A549 (cell line): ENCODE results near the gene NPAS2.

Experiments
- BHLHE40 ChIP-seq: IDR thresholded peaks from 2 replicates; pipeline ENCODE4 v1.6.1; 2012; ENCODE audit warnings: low read depth, low read length, inconsistent platforms
- EP300 ChIP-seq, 2 experiments: fragments of >200 bp; sonication (Bioruptor Twin); formaldehyde crosslinking; IDR thresholded peaks; 2 replicates in 1 of 2; 3 replicates in 1 of 2; pipeline ENCODE4 v1.6.1; 2016 to 2017
- HOXA7 ChIP-seq: fragments of 250-450 bp; sonication (Bioruptor Pico); IDR thresholded peaks from 2 replicates; pipeline ENCODE4 v1.5.0; 2020; ENCODE audit warnings: mild to moderate bottlenecking, moderate library complexity
- JUNB ChIP-seq: fragments of >200 bp; sonication (Bioruptor Twin); formaldehyde crosslinking; IDR thresholded peaks from 2 replicates; pipeline ENCODE4 v1.6.1; 2016
- KDM1A ChIP-seq: fragments of 200-600 bp; sonication (generic); IDR thresholded peaks from 2 replicates; pipeline ENCODE4 v1.6.1; 2016; ENCODE audit warnings: low read depth, mild to moderate bottlenecking
- POLR2A ChIP-seq: IDR thresholded peaks from 2 replicates; pipeline ENCODE4 v1.6.1; 2012; ENCODE audit warnings: mild to moderate bottlenecking, low read length
- RFX5 ChIP-seq: fragments of 450-650 bp; IDR thresholded peaks from 2 replicates; pipeline ENCODE4 v1.7.1; 2014; ENCODE audit warnings: antibody characterized with exemption, mild to moderate bottlenecking, moderate library complexity
- SMC3 ChIP-seq: fragments of >200 bp; sonication (Bioruptor Twin); formaldehyde crosslinking; IDR thresholded peaks from 3 replicates; pipeline ENCODE4 v1.6.1; 2018; ENCODE audit warnings: inconsistent platforms
- SREBF2 ChIP-seq: fragments of 450-650 bp; IDR thresholded peaks from 2 replicates; pipeline ENCODE4 v1.6.1; 2014; ENCODE audit warnings: mild to moderate bottlenecking, moderate library complexity
- TF ChIP-seq, protein P1 (sequence below): fragments of >200 bp; sonication (Bioruptor Twin); formaldehyde crosslinking; IDR thresholded peaks from 3 replicates; pipeline ENCODE4 v1.5.1; 2016
- TF ChIP-seq, protein P2 (sequence below): fragments of 450-650 bp; IDR thresholded peaks from 2 replicates; pipeline ENCODE4 v1.6.1; 2014; ENCODE audit warnings: antibody characterized with exemption
- TF ChIP-seq, protein P3 (sequence below): fragments of 150-350 bp; IDR thresholded peaks from 2 replicates; pipeline ENCODE4 v1.6.1; 2014; ENCODE audit warnings: low read depth, mild to moderate bottlenecking, low read length
- TF ChIP-seq, protein P4 (sequence below): fragments of 200-600 bp; sonication (generic); IDR thresholded peaks from 2 replicates; pipeline ENCODE4 v1.6.1; 2016; ENCODE audit warnings: antibody characterized with exemption, mild to moderate bottlenecking, moderate library complexity

DNA sequence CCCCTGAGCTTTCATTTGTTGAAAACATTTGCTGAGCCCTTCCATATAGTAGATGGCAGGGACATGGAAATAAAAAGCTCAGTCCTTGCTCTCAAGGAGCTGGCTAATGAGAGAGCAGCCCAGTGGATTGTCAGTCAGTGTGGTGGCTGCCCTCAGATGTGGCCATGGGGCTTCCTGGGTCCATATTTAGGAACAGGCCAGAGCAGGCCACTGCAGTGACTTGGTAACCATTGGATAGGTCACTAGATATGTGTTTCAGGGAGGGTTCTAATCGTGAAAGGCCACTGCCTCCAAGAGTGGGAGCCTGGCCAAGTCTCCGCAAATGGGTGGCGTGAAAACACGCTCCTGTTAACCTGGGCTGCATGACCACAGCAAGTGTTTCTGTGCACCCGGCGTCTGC lies 37.4 kb downstream of the NPAS2 start:
- TF ChIP-seq JUNB, result no peak
- TF ChIP-seq, protein P1, sequence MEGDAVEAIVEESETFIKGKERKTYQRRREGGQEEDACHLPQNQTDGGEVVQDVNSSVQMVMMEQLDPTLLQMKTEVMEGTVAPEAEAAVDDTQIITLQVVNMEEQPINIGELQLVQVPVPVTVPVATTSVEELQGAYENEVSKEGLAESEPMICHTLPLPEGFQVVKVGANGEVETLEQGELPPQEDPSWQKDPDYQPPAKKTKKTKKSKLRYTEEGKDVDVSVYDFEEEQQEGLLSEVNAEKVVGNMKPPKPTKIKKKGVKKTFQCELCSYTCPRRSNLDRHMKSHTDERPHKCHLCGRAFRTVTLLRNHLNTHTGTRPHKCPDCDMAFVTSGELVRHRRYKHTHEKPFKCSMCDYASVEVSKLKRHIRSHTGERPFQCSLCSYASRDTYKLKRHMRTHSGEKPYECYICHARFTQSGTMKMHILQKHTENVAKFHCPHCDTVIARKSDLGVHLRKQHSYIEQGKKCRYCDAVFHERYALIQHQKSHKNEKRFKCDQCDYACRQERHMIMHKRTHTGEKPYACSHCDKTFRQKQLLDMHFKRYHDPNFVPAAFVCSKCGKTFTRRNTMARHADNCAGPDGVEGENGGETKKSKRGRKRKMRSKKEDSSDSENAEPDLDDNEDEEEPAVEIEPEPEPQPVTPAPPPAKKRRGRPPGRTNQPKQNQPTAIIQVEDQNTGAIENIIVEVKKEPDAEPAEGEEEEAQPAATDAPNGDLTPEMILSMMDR, result no peak
- TF ChIP-seq, protein P2, sequence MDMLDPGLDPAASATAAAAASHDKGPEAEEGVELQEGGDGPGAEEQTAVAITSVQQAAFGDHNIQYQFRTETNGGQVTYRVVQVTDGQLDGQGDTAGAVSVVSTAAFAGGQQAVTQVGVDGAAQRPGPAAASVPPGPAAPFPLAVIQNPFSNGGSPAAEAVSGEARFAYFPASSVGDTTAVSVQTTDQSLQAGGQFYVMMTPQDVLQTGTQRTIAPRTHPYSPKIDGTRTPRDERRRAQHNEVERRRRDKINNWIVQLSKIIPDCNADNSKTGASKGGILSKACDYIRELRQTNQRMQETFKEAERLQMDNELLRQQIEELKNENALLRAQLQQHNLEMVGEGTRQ, result no peak
- TF ChIP-seq, protein P3, sequence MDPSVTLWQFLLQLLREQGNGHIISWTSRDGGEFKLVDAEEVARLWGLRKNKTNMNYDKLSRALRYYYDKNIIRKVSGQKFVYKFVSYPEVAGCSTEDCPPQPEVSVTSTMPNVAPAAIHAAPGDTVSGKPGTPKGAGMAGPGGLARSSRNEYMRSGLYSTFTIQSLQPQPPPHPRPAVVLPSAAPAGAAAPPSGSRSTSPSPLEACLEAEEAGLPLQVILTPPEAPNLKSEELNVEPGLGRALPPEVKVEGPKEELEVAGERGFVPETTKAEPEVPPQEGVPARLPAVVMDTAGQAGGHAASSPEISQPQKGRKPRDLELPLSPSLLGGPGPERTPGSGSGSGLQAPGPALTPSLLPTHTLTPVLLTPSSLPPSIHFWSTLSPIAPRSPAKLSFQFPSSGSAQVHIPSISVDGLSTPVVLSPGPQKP, result no peak
- no peak for TF ChIP-seq KDM1A
- TF ChIP-seq HOXA7 (CRISPR knock-in tag), result no peak
- no peak for TF ChIP-seq BHLHE40
- no peak for TF ChIP-seq SMC3
- TF ChIP-seq POLR2A, result no peak
- no peak for TF ChIP-seq EP300 (IDR thresholded peaks at IDR 0.05)
- TF ChIP-seq SREBF2, result no peak
- no peak for TF ChIP-seq RFX5
- TF ChIP-seq, protein P4, sequence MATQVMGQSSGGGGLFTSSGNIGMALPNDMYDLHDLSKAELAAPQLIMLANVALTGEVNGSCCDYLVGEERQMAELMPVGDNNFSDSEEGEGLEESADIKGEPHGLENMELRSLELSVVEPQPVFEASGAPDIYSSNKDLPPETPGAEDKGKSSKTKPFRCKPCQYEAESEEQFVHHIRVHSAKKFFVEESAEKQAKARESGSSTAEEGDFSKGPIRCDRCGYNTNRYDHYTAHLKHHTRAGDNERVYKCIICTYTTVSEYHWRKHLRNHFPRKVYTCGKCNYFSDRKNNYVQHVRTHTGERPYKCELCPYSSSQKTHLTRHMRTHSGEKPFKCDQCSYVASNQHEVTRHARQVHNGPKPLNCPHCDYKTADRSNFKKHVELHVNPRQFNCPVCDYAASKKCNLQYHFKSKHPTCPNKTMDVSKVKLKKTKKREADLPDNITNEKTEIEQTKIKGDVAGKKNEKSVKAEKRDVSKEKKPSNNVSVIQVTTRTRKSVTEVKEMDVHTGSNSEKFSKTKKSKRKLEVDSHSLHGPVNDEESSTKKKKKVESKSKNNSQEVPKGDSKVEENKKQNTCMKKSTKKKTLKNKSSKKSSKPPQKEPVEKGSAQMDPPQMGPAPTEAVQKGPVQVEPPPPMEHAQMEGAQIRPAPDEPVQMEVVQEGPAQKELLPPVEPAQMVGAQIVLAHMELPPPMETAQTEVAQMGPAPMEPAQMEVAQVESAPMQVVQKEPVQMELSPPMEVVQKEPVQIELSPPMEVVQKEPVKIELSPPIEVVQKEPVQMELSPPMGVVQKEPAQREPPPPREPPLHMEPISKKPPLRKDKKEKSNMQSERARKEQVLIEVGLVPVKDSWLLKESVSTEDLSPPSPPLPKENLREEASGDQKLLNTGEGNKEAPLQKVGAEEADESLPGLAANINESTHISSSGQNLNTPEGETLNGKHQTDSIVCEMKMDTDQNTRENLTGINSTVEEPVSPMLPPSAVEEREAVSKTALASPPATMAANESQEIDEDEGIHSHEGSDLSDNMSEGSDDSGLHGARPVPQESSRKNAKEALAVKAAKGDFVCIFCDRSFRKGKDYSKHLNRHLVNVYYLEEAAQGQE, result no peak
